ENCODE measurements around the gene SPACDR.
A peak's percentile ranks its signal among the peaks of the same experiment; 100 is the strongest.

The SPACDR gene

GRCh38 chr7:100428199-100428966, 35.7 kb downstream of the SPACDR start, which contains the start of gene ZCWPW1:
Gene ZCWPW1, minus strand, starts transcription at chr7:100428703. Its CDS starts 8,054 bp downstream, at chr7:100420649.
- in situ Hi-C loops (cut with MboI; ENCODE audit: low pct_unique_long_range_greater_than_20kb, low sequenced_read_pairs), result no loop called here

GRCh38 chr7:100427762-100428198, 36.3 kb downstream of the SPACDR start:
- DNase-seq, result no peak
- in situ Hi-C loops (cut with MboI; ENCODE audit: low pct_unique_long_range_greater_than_20kb, low sequenced_read_pairs), result no loop called here

More at GRCh38 chr7:100428199-100428966, 35.7 kb downstream of the SPACDR start, which contains the start of gene ZCWPW1:
- peak; percentile 97 for DNase-seq

- in situ Hi-C loops (cut with MboI; ENCODE audit: low pct_unique_long_range_greater_than_20kb, low sequenced_read_pairs), result no loop called here
- DNase-seq, result no peak
Measured at GRCh38 chr7:100426516-100426915, 37.5 kb downstream of the SPACDR start.

GRCh38 chr7:100425347-100425746, 38.7 kb downstream of the SPACDR start:
- DNase-seq, result no peak
- in situ Hi-C loops (cut with MboI; ENCODE audit: low pct_unique_long_range_greater_than_20kb, low sequenced_read_pairs), result no loop called here

- in situ Hi-C loops (cut with MboI; ENCODE audit: low pct_unique_long_range_greater_than_20kb, low sequenced_read_pairs), result no loop called here
- DNase-seq, result no peak
Measured at GRCh38 chr7:100423315-100423714, 40.7 kb downstream of the SPACDR start.

GRCh38 chr7:100419660-100420226, 44.3 kb downstream of the SPACDR start:
- in situ Hi-C loops (cut with MboI; ENCODE audit: low pct_unique_long_range_greater_than_20kb, low sequenced_read_pairs), result no loop called here

GRCh38 chr7:100418930-100419659, 45.0 kb downstream of the SPACDR start:
- in situ Hi-C loops (cut with MboI; ENCODE audit: low pct_unique_long_range_greater_than_20kb, low sequenced_read_pairs), result no loop called here

More at GRCh38 chr7:100419660-100420226, 44.3 kb downstream of the SPACDR start:
- no peak for DNase-seq

GRCh38 chr7:100415448-100415847, 48.6 kb downstream of the SPACDR start:
- DNase-seq, result no peak
- in situ Hi-C loops (cut with MboI; ENCODE audit: low pct_unique_long_range_greater_than_20kb, low sequenced_read_pairs), result no loop called here

More at GRCh38 chr7:100418930-100419659, 45.0 kb downstream of the SPACDR start:
- DNase-seq, result no peak

GRCh38 chr7:100413889-100414288, 50.2 kb downstream of the SPACDR start:
- in situ Hi-C loops (cut with MboI; ENCODE audit: low pct_unique_long_range_greater_than_20kb, low sequenced_read_pairs), result no loop called here
- no peak for DNase-seq

- DNase-seq, result no peak
- in situ Hi-C loops (cut with MboI; ENCODE audit: low pct_unique_long_range_greater_than_20kb, low sequenced_read_pairs), result no loop called here
Measured at GRCh38 chr7:100413346-100413745, 50.7 kb downstream of the SPACDR start.

GRCh38 chr7:100411101-100411500, 53.0 kb downstream of the SPACDR start:
- DNase-seq, result no peak
- in situ Hi-C loops (cut with MboI; ENCODE audit: low pct_unique_long_range_greater_than_20kb, low sequenced_read_pairs), result no loop called here

- DNase-seq, result peak; percentile 80
- in situ Hi-C loops (cut with MboI; ENCODE audit: low pct_unique_long_range_greater_than_20kb, low sequenced_read_pairs), result no loop called here
Measured at GRCh38 chr7:100407285-100408180, 56.5 kb downstream of the SPACDR start.

- no peak for DNase-seq
- in situ Hi-C loops (cut with MboI; ENCODE audit: low pct_unique_long_range_greater_than_20kb, low sequenced_read_pairs), result no loop called here
Measured at GRCh38 chr7:100406767-100407166, 57.3 kb downstream of the SPACDR start.

All from KBM-7 (cell line).